ENCODE data around the gene CACNA1S. TPM values are rescaled to one million over a fixed set of nuclear protein-coding genes. Genes with fewer than 3 reads are reported as not detected.

The CACNA1S gene
- total and polyA plus RNA-seq, 2 experiments from 2014 or later, result not detected

DNA sequence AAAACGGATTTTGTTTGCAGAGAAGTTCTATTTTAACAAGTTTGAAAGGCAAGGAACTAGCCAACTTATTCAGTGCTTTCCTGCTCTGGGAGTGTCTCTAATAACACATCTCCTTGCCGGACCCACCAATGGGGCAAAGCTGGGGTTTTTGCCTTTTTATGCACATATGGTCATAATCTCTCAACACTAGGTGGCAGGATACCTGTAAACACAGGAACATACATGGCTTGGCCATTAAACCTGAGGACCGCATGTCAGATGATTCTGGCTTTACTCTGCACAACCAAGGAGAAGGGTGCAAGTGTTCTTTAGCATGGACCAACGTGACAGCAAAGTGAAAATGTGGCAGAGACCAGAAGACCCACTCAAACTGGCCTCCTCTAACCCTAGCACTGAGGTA, 37.2 kb upstream of the CACNA1S start:
- H3K4me3 ChIP-seq, result no peak overlapping the region
- peaks cover 8% of the 10 kb centered on the region for H3K4me1 ChIP-seq (ENCODE audit: insufficient read depth)
- no peaks in the 10 kb centered on the region for H3K27me3 ChIP-seq
- peaks cover 4% of the 10 kb centered on the region for H4K20me1 ChIP-seq (ENCODE audit: insufficient read depth, poor library complexity, severe bottlenecking)
- TF ChIP-seq CTCF (IDR thresholded peaks at IDR 0.05; ENCODE audit: poor library complexity), result peak; percentile 53
- no peak for TF ChIP-seq EZH2phosphoT487 (IDR thresholded peaks at IDR 0.05; ENCODE audit: low read depth, severe bottlenecking, unreplicated experiment)
- DNase-seq (ENCODE audit: low spot score), result peak; percentile 63
- H2AFZ ChIP-seq, result no peak overlapping the region
- no peak overlapping the region for H3K4me2 ChIP-seq
- H3K36me3 ChIP-seq (replicated peaks; ENCODE audit: insufficient read depth, low read depth), result no peaks in the 10 kb centered on the region
- H3K79me2 ChIP-seq, result peaks cover 32% of the 10 kb centered on the region
- H3K9me3 ChIP-seq (ENCODE audit: low read depth), result no peaks in the 10 kb centered on the region
- 63% methylated on average over 4 of the region's 4 CpGs for WGBS (ENCODE audit: low lambda C conversion rate, missing lambda C conversion rate)
- no peak overlapping the region for H3K27ac ChIP-seq
- no peaks in the 10 kb centered on the region for H3K9me2 ChIP-seq (replicated peaks; ENCODE audit: insufficient read depth)

- Histone ChIP-seq H3K9me2 (replicated peaks; ENCODE audit: insufficient read depth) (no peaks in the 10 kb centered on the region), H3K27ac (no peak overlapping the region), H3K4me2 (no peak overlapping the region), H3K36me3 (replicated peaks; ENCODE audit: insufficient read depth, low read depth) (no peaks in the 10 kb centered on the region), H2AFZ (no peak overlapping the region), H3K27me3 (no peaks in the 10 kb centered on the region), H4K20me1 (ENCODE audit: insufficient read depth, poor library complexity, severe bottlenecking) (peaks cover 4% of the 10 kb centered on the region), H3K9me3 (ENCODE audit: low read depth) (no peaks in the 10 kb centered on the region), H3K4me3 (no peak overlapping the region), H3K4me1 (ENCODE audit: insufficient read depth) (no peaks in the 10 kb centered on the region), H3K79me2 (peaks cover 18% of the 10 kb centered on the region)
- TF ChIP-seq EZH2phosphoT487 (IDR thresholded peaks at IDR 0.05; ENCODE audit: low read depth, severe bottlenecking, unreplicated experiment) (no peak), EZH2 (IDR thresholded peaks at IDR 0.05; ENCODE audit: borderline replicate concordance) (no peak), CTCF (IDR thresholded peaks at IDR 0.05; ENCODE audit: poor library complexity) (no peak)
- no peak for DNase-seq (ENCODE audit: low spot score)
- WGBS (ENCODE audit: low lambda C conversion rate, missing lambda C conversion rate), result 91% methylated on average over 13 of the region's 13 CpGs
Measured at GRCh38 chr1:201147396-201148015, 35.3 kb upstream of the CACNA1S start.

GRCh38 chr1:201146626-201147390, 34.6 kb upstream of the CACNA1S start:
- no peak for DNase-seq (ENCODE audit: low spot score)
- no peaks in the 10 kb centered on the region for H3K4me1 ChIP-seq (ENCODE audit: insufficient read depth)
- no peak overlapping the region for H2AFZ ChIP-seq
- no peak overlapping the region for H3K4me3 ChIP-seq
- TF ChIP-seq EZH2phosphoT487 (IDR thresholded peaks at IDR 0.05; ENCODE audit: low read depth, severe bottlenecking, unreplicated experiment) (no peak), EZH2 (IDR thresholded peaks at IDR 0.05; ENCODE audit: borderline replicate concordance) (no peak), CTCF (IDR thresholded peaks at IDR 0.05; ENCODE audit: poor library complexity) (no peak)
- peaks cover 4% of the 10 kb centered on the region for H4K20me1 ChIP-seq (ENCODE audit: insufficient read depth, poor library complexity, severe bottlenecking)
- no peak overlapping the region for H3K4me2 ChIP-seq
- H3K9me3 ChIP-seq (ENCODE audit: low read depth), result no peaks in the 10 kb centered on the region
- H3K9me2 ChIP-seq (replicated peaks; ENCODE audit: insufficient read depth), result no peaks in the 10 kb centered on the region
- no peak overlapping the region for H3K27ac ChIP-seq
- no peaks in the 10 kb centered on the region for H3K27me3 ChIP-seq
- 97% methylated on average over 17 of the region's 17 CpGs for WGBS (ENCODE audit: low lambda C conversion rate, missing lambda C conversion rate)
- H3K79me2 ChIP-seq, result peaks cover 12% of the 10 kb centered on the region
- H3K36me3 ChIP-seq (replicated peaks; ENCODE audit: insufficient read depth, low read depth), result no peaks in the 10 kb centered on the region

All from hepatocyte (in vitro differentiated cells).